ENCODE results near the gene ZBTB24. TPM values are rescaled to one million over a fixed set of nuclear protein-coding genes. Genes with fewer than 3 reads are reported as not detected.

Gene ZBTB24
- total and polyA plus RNA-seq, 2 donors (not counting 1 experiment from before 2014, with no cell fraction given), result 4.4 to 8.6 TPM

GRCh38 chr6:109471105-109471810 lies 11.8 kb downstream of the ZBTB24 start:
- H3K9ac ChIP-seq (ENCODE audit: insufficient read depth, low read length), result no peak overlapping the region

GRCh38 chr6:109469591-109470189 lies 13.3 kb downstream of the ZBTB24 start:
- Histone ChIP-seq H4K20me1 (ENCODE audit: control insufficient read depth, extremely low read depth, insufficient read depth, low read length) (no peaks in the 10 kb centered on the region), H3K27ac (ENCODE audit: insufficient read depth, low read length) (no peak overlapping the region), H3K4me1 (ENCODE audit: control insufficient read depth, extremely low read depth, insufficient read depth, low read length) (no peaks in the 10 kb centered on the region), H3K27me3 (ENCODE audit: control insufficient read depth, insufficient read depth, low read length) (no peaks in the 10 kb centered on the region), H2AFZ (ENCODE audit: low read length) (no peak overlapping the region), H3K4me2 (ENCODE audit: extremely low read depth, insufficient read depth, low read length) (no peak overlapping the region), H3K79me2 (ENCODE audit: control insufficient read depth, insufficient read depth, low read length) (no peaks in the 10 kb centered on the region), H3K9ac (ENCODE audit: insufficient read depth, low read length) (no peak overlapping the region), H3K9me3 (ENCODE audit: control insufficient read depth, insufficient read depth, low read depth, low read length) (no peaks in the 10 kb centered on the region), H3K36me3 (ENCODE audit: control insufficient read depth, insufficient read depth, low read length) (peaks cover 23% of the 10 kb centered on the region), H3K4me3 (replicated peaks in 1 of 4; ENCODE audit: control extremely low read depth in 1 of 4, insufficient read depth in 1 of 4, low read depth in 3 of 4, low read length in 4 of 4) (no peak overlapping the region)
- no peak for DNase-seq (ENCODE audit: low read depth in 2 of 2)
- TF ChIP-seq CTCF (conservative IDR thresholded peaks at IDR 0.05 in 1 of 2, IDR thresholded peaks at IDR 0.05 in 1 of 2; ENCODE audit: low read depth in 1 of 2, low read length in 2 of 2) (no peak), EZH2 (IDR thresholded peaks at IDR 0.05; ENCODE audit: low read length, missing control alignments) (no peak)

More at GRCh38 chr6:109471105-109471810, 11.8 kb downstream of the ZBTB24 start:
- Histone ChIP-seq H2AFZ (ENCODE audit: low read length) (no peak overlapping the region), H3K79me2 (ENCODE audit: control insufficient read depth, insufficient read depth, low read length) (no peaks in the 10 kb centered on the region), H3K27me3 (ENCODE audit: control insufficient read depth, insufficient read depth, low read length) (no peaks in the 10 kb centered on the region), H3K27ac (ENCODE audit: insufficient read depth, low read length) (no peak overlapping the region), H3K4me3 (replicated peaks in 1 of 4; ENCODE audit: control extremely low read depth in 1 of 4, insufficient read depth in 1 of 4, low read depth in 3 of 4, low read length in 4 of 4) (no peak overlapping the region), H3K4me2 (ENCODE audit: extremely low read depth, insufficient read depth, low read length) (no peak overlapping the region), H4K20me1 (ENCODE audit: control insufficient read depth, extremely low read depth, insufficient read depth, low read length) (no peaks in the 10 kb centered on the region), H3K36me3 (ENCODE audit: control insufficient read depth, insufficient read depth, low read length) (peaks cover 19% of the 10 kb centered on the region), H3K4me1 (ENCODE audit: control insufficient read depth, extremely low read depth, insufficient read depth, low read length) (no peaks in the 10 kb centered on the region), H3K9me3 (ENCODE audit: control insufficient read depth, insufficient read depth, low read depth, low read length) (no peaks in the 10 kb centered on the region)
- no peak for TF ChIP-seq EZH2 (IDR thresholded peaks at IDR 0.05; ENCODE audit: low read length, missing control alignments)
- no peak for TF ChIP-seq CTCF (conservative IDR thresholded peaks at IDR 0.05 in 1 of 2, IDR thresholded peaks at IDR 0.05 in 1 of 2; ENCODE audit: low read depth in 1 of 2, low read length in 2 of 2)
- DNase-seq (ENCODE audit: low read depth in 2 of 2), result no peak

DNA sequence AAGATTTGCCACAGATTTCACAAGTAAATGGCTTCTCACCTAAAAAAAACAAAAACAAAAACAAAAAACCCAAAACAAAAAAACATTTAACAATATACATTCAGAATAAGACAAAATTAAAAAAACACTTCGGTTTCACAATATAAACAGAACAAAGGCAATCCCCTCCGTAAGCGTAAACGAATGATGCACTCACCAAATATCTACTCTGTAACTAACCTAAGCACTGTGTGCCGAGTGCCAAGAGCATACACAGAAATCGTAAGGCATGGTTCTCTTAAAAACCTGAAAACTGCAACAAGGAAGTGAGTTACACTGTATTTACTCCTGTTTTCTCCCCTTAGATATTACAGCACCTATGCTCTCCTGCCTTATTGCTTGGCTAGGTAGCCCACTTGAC lies 15.3 kb downstream of the ZBTB24 start:
- Histone ChIP-seq H2AFZ (ENCODE audit: low read length) (no peak overlapping the region), H3K27ac (ENCODE audit: insufficient read depth, low read length) (no peak overlapping the region), H3K4me3 (replicated peaks in 1 of 4; ENCODE audit: control extremely low read depth in 1 of 4, insufficient read depth in 1 of 4, low read depth in 3 of 4, low read length in 4 of 4) (no peak overlapping the region), H3K36me3 (ENCODE audit: control insufficient read depth, insufficient read depth, low read length) (peaks cover 17% of the 10 kb centered on the region), H3K4me2 (ENCODE audit: extremely low read depth, insufficient read depth, low read length) (no peak overlapping the region), H3K4me1 (ENCODE audit: control insufficient read depth, extremely low read depth, insufficient read depth, low read length) (no peaks in the 10 kb centered on the region), H3K27me3 (ENCODE audit: control insufficient read depth, insufficient read depth, low read length) (no peaks in the 10 kb centered on the region), H3K9ac (ENCODE audit: insufficient read depth, low read length) (no peak overlapping the region), H3K9me3 (ENCODE audit: control insufficient read depth, insufficient read depth, low read depth, low read length) (no peaks in the 10 kb centered on the region), H4K20me1 (ENCODE audit: control insufficient read depth, extremely low read depth, insufficient read depth, low read length) (no peaks in the 10 kb centered on the region), H3K79me2 (ENCODE audit: control insufficient read depth, insufficient read depth, low read length) (no peaks in the 10 kb centered on the region)
- TF ChIP-seq EZH2 (IDR thresholded peaks at IDR 0.05; ENCODE audit: low read length, missing control alignments), result no peak
- no peak for TF ChIP-seq CTCF (conservative IDR thresholded peaks at IDR 0.05 in 1 of 2, IDR thresholded peaks at IDR 0.05 in 1 of 2; ENCODE audit: low read depth in 1 of 2, low read length in 2 of 2)
- DNase-seq (ENCODE audit: low read depth in 2 of 2), result no peak
